ENCODE measurements around the gene USP5.

GRCh38 chr12:6838854-6839253, 13.1 kb upstream of the USP5 start:
- TF ChIP-seq NR1H2 (CRISPR knock-in tag; IDR thresholded peaks at IDR 0.05) = no peak
- TF ChIP-seq CTCF (IDR thresholded peaks at IDR 0.05) = no peak
- TF ChIP-seq PREB (CRISPR knock-in tag; IDR thresholded peaks at IDR 0.05; ENCODE audit: borderline replicate concordance) = no peak
- no peak for TF ChIP-seq ESRRA (CRISPR knock-in tag; IDR thresholded peaks at IDR 0.05; ENCODE audit: borderline replicate concordance)

All from WTC11 (cell line).